ENCODE data around the gene RND2.

RND2 gene

DNA sequence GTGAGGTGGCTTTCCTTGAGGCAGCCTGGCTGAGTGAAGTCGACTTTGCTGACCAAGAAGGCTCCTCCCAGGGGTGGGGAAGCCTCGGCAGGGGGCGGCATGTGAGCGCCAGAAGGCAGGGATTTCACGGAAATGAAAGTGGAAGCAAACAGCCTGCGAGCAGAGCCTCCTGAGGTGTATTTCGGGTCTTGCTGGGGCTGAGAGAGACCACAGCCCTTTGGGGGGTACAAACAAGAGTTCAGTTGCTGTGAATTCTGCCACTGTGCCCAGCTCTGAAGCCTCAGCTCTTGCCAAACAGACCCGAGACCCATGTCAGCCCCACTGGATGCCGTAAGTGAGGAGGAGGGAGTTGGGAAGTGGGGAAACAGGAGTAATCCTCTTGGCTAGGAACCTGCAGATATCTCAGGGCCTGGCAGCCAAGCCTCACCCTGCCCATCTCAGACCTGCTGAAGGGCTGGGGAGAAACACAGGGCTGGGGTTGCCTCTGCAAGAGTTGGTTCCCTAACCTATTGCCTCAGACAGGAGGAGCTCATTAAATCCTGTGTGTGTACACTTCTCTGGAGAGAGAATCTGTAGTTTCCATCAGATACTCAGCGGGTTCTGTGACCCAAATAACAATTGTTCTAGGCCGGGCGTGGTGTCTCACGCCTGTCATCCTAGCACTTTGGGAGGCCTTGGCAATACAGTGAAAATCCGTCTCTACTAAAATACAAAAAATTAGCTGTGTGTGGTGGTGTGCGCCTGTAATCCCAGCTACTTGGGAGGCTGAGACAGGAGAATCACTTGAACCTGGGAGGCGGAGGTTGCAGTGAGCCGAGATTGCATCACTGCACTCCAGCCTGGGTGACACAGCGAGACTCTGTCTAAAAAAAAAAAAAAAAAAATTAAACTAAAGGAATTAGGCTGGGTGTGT is 18.1 kb upstream of the RND2 start, which contains the start of gene IFI35:
TSS of gene IFI35 (plus strand) at position 146 of the 913 bp plus-strand sequence. CDS start at position 310, 164 bp downstream.
- DNase-seq: peak; percentile 93

DNA sequence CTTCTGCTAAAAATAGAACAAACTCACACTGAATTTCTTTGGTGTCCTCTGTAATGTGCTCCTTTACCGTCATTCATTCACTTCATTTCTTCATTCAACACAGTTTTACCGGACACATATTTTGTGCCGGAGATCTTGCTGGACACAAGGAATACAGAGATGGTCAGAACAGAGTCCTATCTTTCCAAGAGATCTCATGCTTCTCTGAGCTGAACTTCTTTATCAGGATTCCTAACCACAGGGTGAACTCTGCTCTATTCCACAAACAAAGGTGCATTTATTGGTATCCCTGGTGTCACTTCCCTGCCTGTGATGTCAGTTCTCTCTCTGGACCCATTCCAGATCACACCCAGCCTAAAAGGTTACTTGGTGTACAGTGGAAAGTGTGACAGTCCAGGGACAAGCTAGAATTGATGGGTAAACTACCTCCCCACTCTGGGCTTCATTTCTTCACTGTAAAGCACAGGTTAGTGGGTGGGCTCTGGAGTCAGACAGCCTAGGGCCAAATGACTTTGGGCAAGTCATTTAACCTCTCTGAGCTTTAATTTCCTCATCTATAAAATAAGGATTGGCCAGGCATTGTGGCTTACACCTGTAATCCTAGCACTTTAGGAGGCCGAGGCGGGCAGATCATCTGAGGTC is 14.2 kb upstream of the RND2 start:
- no peak for DNase-seq

- DNase-seq: no peak
Measured at GRCh38 chr17:43011728-43012472, 13.1 kb upstream of the RND2 start.

DNA sequence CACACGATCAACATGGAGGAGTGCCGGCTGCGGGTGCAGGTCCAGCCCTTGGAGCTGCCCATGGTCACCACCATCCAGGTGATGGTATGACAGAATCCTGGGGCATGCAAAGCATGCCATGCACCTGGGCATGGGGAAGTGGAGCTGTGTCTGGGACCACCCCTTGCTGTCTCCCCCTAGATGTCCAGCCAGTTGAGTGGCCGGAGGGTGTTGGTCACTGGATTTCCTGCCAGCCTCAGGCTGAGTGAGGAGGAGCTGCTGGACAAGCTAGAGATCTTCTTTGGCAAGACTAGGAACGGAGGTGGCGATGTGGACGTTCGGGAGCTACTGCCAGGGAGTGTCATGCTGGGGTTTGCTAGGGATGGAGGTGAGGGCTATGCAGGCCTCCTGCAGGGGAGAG is 11.7 kb upstream of the RND2 start:
- no peak for DNase-seq

DNA sequence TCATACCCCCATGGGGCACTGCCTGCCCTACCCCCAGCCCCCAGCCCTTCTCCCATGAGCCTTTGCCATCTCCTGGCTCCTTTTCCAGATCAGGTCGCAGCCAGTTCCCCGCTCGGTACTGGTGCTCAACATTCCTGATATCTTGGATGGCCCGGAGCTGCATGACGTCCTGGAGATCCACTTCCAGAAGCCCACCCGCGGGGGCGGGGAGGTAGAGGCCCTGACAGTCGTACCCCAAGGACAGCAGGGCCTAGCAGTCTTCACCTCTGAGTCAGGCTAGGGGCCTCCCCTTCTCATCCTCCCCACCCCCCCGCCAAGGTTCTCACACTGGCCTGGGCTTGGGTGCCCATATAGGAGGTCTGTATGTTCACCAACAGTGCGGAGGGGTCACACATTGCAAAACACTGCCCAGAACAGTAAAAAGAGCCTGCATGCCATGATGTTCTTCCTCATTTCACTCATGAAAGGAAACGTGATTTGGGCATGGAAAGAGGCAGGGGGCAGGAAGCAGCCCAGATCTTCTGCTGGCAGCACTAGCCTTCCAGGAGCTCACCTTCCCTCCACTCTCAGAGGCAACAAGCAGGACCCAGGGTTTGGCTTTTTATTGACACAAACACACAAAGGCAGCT is 10.9 kb upstream of the RND2 start:
- DNase-seq: no peak

DNA sequence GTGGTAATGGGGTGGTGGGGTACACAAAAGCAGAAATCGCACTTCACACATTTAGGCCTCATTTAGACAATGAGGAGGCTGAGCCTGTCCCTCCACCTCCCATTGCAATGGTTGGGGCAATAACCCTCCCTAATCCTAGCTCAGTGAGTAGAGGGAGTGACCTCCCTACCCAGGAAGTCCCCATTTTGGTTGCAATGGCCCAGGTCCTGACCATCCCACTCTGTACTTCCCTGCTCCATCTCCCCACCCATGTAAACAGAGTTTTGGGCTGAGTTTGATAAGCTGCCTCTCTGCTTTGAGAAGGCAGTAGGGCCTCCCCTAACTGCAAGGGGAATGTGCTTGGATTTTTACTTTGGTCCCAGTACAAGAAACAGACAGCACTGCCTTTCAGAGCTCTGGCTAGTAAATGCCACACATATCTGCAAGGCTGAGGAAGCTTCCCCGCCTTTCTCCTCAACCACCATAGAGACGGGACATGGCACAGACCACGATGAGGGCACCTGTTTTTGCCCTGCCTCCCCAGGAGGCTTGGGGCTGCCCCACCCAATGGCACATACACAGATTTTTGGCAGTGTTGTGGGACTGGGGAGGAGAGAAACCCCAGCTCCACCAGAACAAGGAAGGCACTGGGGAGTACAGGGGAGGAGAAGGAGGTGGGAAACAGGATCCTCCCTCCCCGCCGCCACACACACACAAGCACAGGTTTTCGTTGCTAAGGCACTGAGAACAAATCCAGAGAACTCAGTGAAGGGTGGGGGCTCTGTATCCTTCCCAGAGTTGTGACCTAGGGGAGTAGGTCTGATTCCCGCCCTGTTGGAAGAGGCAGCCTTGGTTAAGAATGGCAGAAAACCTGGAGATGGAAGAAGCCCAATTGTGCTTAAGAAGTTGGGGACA is 10.1 kb upstream of the RND2 start:
- no peak for DNase-seq

DNA sequence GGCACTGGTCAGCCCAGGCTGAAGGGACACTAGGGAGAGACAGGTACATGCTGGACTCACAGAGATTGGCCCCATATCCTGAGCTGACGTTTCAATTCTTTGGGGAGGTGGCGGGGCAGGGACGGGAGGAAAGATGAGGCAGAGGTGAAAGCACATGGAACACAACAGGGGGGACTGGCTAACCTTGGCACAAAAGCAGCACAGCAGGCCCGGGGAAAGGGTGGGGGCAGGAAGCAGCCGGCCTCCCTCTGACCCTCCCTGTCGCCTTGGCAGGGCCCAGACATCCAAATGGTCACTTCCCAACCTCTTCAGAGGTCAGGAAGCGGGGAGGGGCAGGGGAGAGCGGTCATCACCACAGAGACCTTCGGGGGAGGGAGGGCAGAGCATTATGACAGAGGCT is 9.5 kb upstream of the RND2 start:
- DNase-seq: no peak

- DNase-seq: no peak
Measured at GRCh38 chr17:43016216-43016615, 8.8 kb upstream of the RND2 start.

GRCh38 chr17:43018008-43018853 is 6.8 kb upstream of the RND2 start:
- DNase-seq: peak; percentile 46

GRCh38 chr17:43018932-43019331 is 6.1 kb upstream of the RND2 start:
- peak; percentile 50 for DNase-seq

GRCh38 chr17:43019418-43019817 is 5.6 kb upstream of the RND2 start:
- DNase-seq: no peak

GRCh38 chr17:43020030-43020621 is 4.9 kb upstream of the RND2 start:
- no peak for DNase-seq

GRCh38 chr17:43020789-43021740 is 4.0 kb upstream of the RND2 start:
- peak; percentile 82 for DNase-seq

- peak; percentile 76 for DNase-seq
Measured at GRCh38 chr17:43021741-43022512, 3.1 kb upstream of the RND2 start, which contains the start of gene VAT1. VAT1 (minus strand) TSS chr17:43022385; CDS start chr17:43022322, 63 bp downstream.

DNA sequence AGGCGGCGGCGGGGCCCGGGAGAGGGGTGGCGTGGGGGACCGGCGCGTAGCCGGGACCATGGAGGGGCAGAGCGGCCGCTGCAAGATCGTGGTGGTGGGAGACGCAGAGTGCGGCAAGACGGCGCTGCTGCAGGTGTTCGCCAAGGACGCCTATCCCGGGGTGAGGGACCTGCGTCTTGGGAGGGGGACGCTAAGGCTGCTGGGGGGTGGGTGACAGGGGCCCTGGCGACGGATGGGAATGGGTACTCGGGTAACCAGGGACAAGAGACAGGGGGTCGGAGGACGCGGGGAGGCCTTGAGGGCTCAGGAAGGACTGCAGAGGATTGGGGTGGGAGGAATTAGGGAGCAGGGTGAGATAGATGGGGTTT is 243 bp downstream of the RND2 start:
- DNase-seq: no peak

DNA sequence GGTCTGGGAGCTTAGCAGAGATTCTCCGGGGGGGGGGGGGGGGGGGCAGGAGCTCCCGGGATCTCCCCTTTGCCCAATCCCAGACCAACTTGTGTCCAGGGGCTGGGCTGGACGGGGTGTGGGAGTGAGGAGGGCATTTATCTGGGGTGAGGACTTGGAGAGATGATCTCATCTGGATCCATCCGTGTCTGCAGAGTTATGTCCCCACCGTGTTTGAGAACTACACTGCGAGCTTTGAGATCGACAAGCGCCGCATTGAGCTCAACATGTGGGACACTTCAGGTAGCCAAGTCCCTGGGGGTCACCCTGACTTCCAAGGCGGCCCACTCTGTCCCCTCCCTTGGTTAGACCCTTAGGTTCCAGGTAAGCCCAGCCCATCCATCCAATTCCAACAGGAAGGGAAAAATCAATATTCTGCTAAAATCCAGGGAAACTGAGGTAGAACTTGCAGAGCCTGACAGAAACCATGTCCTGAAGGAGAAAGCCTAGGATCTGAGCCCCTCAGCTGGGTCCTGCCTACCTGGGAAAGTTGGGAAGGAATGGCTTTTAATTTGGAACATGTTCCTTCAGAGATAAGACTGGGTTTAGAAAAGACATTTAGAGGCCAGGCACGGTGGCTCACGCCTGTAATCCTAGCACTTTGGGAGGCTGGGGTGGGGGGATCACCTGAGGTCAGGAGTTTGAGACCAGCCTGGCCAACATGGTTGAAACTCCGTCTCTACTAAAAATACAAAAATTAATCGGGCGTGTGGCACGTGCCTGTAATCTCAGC is 921 bp downstream of the RND2 start:
- no peak for DNase-seq

- no peak for DNase-seq
Measured at GRCh38 chr17:43026595-43026994, 1.6 kb downstream of the RND2 start.

All from inflammatory macrophage treated with lipopolysaccharide for 4 hours (primary cell).